Dendritic cell treated with granulocyte-macrophage colony-stimulating factor and Interleukin-4, amounts not matched to agents 40 ng/mL and 50 ng/mL, for 4 days (primary cell): ENCODE results near the gene CILP2.

Source experiments
- H3K27ac Mint-ChIP-seq: one replicate; pipeline ENCODE4 v1.8.0; 2022; ENCODE audit warnings: mild to moderate bottlenecking, mixed read lengths
- H3K27me3 Mint-ChIP-seq: one replicate; pipeline ENCODE4 v1.8.0; 2022; ENCODE audit warnings: mild to moderate bottlenecking, mixed read lengths
- H3K36me3 Mint-ChIP-seq: one replicate; pipeline ENCODE4 v1.8.0; 2022; ENCODE audit warnings: low read depth, mixed read lengths
- H3K4me1 Mint-ChIP-seq: one replicate; pipeline ENCODE4 v1.8.0; 2022; ENCODE audit warnings: low read depth, mixed read lengths
- H3K4me3 Mint-ChIP-seq: one replicate; pipeline ENCODE4 v1.8.0; 2022; ENCODE audit warnings: mild to moderate bottlenecking, moderate library complexity, mixed read lengths
- H3K9me3 Mint-ChIP-seq: one replicate; pipeline ENCODE4 v1.8.0; 2022; ENCODE audit warnings: mixed read lengths
- intact Hi-C: fragments of 100-400 bp; cut with micrococcal nuclease; formaldehyde crosslinking; loops from one replicate; pipeline ENCODE4 v1.15.0; 2022

The CILP2 gene, protein sequence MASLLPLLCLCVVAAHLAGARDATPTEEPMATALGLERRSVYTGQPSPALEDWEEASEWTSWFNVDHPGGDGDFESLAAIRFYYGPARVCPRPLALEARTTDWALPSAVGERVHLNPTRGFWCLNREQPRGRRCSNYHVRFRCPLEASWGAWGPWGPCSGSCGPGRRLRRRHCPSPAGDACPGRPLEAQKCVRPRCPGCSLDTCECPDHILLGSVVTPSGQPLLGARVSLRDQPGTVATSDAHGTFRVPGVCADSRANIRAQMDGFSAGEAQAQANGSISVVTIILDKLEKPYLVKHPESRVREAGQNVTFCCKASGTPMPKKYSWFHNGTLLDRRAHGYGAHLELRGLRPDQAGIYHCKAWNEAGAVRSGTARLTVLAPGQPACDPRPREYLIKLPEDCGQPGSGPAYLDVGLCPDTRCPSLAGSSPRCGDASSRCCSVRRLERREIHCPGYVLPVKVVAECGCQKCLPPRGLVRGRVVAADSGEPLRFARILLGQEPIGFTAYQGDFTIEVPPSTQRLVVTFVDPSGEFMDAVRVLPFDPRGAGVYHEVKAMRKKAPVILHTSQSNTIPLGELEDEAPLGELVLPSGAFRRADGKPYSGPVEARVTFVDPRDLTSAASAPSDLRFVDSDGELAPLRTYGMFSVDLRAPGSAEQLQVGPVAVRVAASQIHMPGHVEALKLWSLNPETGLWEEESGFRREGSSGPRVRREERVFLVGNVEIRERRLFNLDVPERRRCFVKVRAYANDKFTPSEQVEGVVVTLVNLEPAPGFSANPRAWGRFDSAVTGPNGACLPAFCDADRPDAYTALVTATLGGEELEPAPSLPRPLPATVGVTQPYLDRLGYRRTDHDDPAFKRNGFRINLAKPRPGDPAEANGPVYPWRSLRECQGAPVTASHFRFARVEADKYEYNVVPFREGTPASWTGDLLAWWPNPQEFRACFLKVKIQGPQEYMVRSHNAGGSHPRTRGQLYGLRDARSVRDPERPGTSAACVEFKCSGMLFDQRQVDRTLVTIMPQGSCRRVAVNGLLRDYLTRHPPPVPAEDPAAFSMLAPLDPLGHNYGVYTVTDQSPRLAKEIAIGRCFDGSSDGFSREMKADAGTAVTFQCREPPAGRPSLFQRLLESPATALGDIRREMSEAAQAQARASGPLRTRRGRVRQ

GRCh38 chr19:19538061-19538784, at the start of gene CILP2:
CILP2 (plus strand) TSS chr19:19538265; CDS start chr19:19538350, 85 bp downstream.
- no peak within 1 kb of the TSS for H3K4me3 Mint-ChIP-seq
- peaks cover 40% of the 10 kb centered on the region for H3K4me1 Mint-ChIP-seq
- no peaks in the 10 kb centered on the region for H3K9me3 Mint-ChIP-seq
- H3K36me3 Mint-ChIP-seq = peaks cover 11% of the 10 kb centered on the region
- H3K27ac Mint-ChIP-seq = no peak within 1 kb of the TSS
- peaks cover 60% of the 10 kb centered on the region for H3K27me3 Mint-ChIP-seq
- intact Hi-C loops = no loop called here

DNA sequence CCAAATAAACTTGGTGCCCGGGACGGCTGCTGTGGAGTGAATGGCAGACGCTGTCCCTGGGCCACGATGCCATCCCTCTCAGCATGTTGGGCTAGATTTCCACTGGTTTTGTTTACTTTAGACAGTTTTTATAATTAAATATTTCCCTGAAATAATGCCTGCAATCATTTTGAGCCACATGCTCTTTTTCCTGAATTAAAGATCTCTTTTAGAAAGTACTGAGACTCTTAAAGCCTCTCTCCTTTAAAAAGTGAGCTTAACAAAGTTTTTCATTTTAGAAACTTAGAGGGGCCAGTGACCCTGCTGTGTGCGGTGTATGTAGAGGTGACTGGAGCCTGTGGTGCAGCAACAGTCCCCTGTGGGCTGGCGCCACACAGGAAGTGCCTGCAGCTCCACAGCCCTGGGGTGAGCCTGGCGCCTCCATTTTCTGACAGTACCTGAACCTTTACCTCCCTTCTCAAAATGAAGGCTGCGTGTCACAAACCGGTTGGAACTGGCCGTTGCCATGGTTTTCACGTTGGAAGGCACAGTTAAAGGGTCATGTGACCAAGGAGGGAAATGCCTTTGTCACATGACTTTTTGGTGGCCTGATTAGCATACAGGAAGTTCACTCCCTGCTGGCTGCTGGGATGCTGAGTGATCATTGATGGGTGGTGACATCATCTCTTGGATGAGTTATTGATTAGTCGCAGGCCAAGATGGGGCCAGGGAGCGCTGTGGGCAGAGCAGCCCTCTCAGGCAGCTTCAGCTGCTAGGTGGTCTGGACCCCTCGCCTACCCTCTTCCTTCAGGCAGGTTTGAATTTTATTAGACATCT, 49.0 kb upstream of the CILP2 start:
- intact Hi-C loops = loop anchor here (2.0 to 5.0 kb wide), 2 partner anchors 42 to 342 kb away; no protein-coding TSS in a partner anchor
- Mint-ChIP-seq H3K9me3 (no peaks in the 10 kb centered on the region), H3K4me3 (peak overlapping the region; percentile 42), H3K4me1 (peaks cover 54% of the 10 kb centered on the region), H3K27me3 (no peaks in the 10 kb centered on the region), H3K36me3 (peaks cover 65% of the 10 kb centered on the region), H3K27ac (peak overlapping the region; percentile 88)

- intact Hi-C loops = loop anchor here (1.0 to 5.0 kb wide), 3 partner anchors 43 to 343 kb away; no protein-coding TSS in a partner anchor
- Mint-ChIP-seq H3K4me1 (peaks cover 54% of the 10 kb centered on the region), H3K4me3 (no peak overlapping the region), H3K36me3 (peaks cover 68% of the 10 kb centered on the region), H3K9me3 (no peaks in the 10 kb centered on the region), H3K27ac (peak overlapping the region; percentile 88), H3K27me3 (no peaks in the 10 kb centered on the region)
Measured at GRCh38 chr19:19489804-19490204, 48.3 kb upstream of the CILP2 start.

DNA sequence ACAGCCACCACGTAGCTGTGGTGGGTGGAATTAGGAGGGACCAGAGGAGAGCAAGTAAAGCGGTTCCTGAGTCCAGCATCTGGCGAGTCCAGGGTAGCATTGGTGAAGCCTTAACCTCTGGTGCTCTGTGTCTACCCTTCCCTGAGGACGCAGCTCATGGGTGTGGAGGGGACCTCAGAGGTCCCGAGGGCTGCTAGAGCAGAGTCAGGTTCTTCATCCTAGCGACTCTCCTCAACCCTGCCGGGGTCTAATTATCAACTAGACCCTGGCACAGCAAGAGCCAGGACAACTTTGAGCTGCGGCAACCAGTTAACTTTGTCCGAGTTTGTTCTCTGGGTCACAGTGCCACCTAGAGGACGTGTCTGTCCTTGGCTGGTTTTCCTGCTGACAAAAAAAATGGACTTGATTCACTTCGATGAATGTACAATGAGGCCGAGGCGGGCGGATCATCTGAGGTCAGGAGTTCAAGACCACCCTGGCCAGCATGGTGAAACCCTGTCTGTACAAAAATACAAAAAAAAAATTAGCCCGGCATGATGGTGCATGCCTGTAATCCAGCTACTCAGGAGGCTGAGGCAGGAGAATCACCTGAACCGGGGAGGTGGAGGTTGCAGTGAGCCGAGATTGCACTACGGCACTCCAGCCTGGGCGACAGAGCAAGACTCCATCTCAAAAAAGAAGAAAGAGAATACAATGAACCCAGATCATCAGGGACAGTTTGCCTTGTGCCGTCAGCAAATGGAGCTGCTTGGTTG, 47.7 kb upstream of the CILP2 start:
- intact Hi-C loops = loop anchor here (1.0 kb wide), 1 partner anchor 124 kb away; no protein-coding TSS in a partner anchor
- H3K27me3 Mint-ChIP-seq = no peaks in the 10 kb centered on the region
- H3K4me3 Mint-ChIP-seq = no peak overlapping the region
- peaks cover 68% of the 10 kb centered on the region for H3K36me3 Mint-ChIP-seq
- H3K9me3 Mint-ChIP-seq = no peaks in the 10 kb centered on the region
- peak overlapping the region; percentile 88 for H3K27ac Mint-ChIP-seq
- peaks cover 54% of the 10 kb centered on the region for H3K4me1 Mint-ChIP-seq

GRCh38 chr19:19491321-19492025, 46.6 kb upstream of the CILP2 start:
- intact Hi-C loops = no loop called here
- Mint-ChIP-seq H3K4me1 (peaks cover 48% of the 10 kb centered on the region), H3K4me3 (no peak overlapping the region), H3K9me3 (no peaks in the 10 kb centered on the region), H3K27me3 (no peaks in the 10 kb centered on the region), H3K36me3 (peaks cover 68% of the 10 kb centered on the region), H3K27ac (no peak overlapping the region)

GRCh38 chr19:19492026-19492610, 45.9 kb upstream of the CILP2 start:
- H3K36me3 Mint-ChIP-seq = peaks cover 68% of the 10 kb centered on the region
- no peaks in the 10 kb centered on the region for H3K9me3 Mint-ChIP-seq
- H3K27ac Mint-ChIP-seq = no peak overlapping the region
- no peaks in the 10 kb centered on the region for H3K27me3 Mint-ChIP-seq
- no peak overlapping the region for H3K4me3 Mint-ChIP-seq
- intact Hi-C loops = no loop called here
- H3K4me1 Mint-ChIP-seq = peaks cover 41% of the 10 kb centered on the region

DNA sequence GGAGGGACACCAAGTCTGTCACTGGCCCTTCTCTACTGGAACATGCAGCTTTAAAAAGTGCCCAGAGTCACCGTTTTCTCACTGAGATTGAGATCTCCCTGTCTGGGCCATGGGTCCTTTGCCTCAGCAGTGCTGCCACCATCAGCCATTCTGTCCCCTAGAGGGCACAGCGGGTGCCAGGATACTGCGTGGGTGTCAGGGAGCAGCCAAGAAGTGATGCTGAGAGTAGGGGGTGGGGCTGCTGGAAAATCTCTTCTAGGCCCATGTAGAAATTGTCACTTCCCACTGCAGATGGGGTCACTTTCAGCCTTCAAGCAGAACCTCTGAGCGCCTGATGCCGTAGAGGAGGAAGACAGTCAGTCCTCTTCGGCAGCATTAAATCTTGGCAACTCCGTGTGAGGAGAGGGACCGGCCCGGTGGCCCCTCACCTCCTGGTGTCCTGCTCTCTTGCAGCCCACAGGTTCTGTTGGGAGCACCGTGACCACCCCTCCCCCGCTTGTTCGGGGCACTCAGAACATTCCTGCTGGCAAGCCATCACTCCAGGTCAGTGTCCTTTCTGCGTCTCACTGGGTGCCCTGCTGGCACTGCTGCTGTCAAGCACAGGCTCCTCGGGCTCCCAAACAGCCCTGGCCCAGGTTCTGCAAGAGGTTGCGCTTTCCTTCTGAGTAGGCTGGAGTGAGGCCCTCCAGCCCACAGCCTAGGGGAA, 44.1 kb upstream of the CILP2 start:
- H3K27me3 Mint-ChIP-seq = no peaks in the 10 kb centered on the region
- no peak overlapping the region for H3K27ac Mint-ChIP-seq
- peaks cover 24% of the 10 kb centered on the region for H3K4me1 Mint-ChIP-seq
- intact Hi-C loops = no loop called here
- no peak overlapping the region for H3K4me3 Mint-ChIP-seq
- H3K9me3 Mint-ChIP-seq = no peaks in the 10 kb centered on the region
- H3K36me3 Mint-ChIP-seq = peaks cover 87% of the 10 kb centered on the region

GRCh38 chr19:19495614-19496603, 42.2 kb upstream of the CILP2 start:
- Mint-ChIP-seq H3K4me3 (no peak overlapping the region), H3K27ac (no peak overlapping the region)

DNA sequence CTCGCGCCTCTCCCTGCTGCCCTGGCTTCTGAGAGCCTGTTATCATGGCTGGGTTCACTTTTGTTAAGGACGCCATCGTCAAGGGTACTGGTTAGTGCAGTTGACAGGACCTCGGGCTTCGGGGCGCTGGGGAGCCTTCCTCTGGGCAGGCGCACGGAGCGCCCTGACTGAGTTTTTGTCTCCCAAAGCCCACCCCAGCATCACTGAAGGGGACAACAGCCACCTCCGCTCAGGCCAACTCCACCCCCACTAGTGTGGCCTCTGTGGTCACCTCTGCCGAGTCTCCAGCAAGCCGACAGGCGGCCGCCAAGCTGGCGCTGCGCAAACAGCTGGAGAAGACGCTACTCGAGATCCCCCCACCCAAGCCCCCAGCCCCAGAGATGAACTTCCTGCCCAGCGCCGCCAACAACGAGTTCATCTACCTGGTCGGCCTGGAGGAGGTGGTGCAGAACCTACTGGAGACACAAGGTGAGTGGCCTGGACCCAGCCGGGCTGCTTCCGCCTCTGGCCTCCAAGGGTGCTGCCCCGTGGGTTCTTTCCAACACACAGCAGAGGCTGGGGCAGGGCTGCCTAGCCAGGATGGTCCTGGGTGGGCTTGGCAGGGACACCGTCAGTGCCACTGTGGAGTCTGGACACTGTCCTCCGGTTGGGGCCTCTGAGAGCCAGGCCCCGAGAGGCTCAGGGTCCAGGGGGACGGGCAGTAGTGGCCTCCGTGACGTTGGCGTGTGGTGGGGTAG, 39.6 kb upstream of the CILP2 start:
- H3K9me3 Mint-ChIP-seq = no peaks in the 10 kb centered on the region
- peaks cover 100% of the 10 kb centered on the region for H3K36me3 Mint-ChIP-seq
- no peaks in the 10 kb centered on the region for H3K27me3 Mint-ChIP-seq
- no peak overlapping the region for H3K4me3 Mint-ChIP-seq
- no peak overlapping the region for H3K27ac Mint-ChIP-seq
- no peaks in the 10 kb centered on the region for H3K4me1 Mint-ChIP-seq
- intact Hi-C loops = no loop called here

More at GRCh38 chr19:19495614-19496603, 42.2 kb upstream of the CILP2 start:
- Mint-ChIP-seq H3K4me1 (peaks cover 5% of the 10 kb centered on the region), H3K9me3 (no peaks in the 10 kb centered on the region), H3K36me3 (peaks cover 100% of the 10 kb centered on the region), H3K27me3 (no peaks in the 10 kb centered on the region)
- intact Hi-C loops = no loop called here
